ENCODE data around the gene DPYSL3.

Gene DPYSL3

DNA sequence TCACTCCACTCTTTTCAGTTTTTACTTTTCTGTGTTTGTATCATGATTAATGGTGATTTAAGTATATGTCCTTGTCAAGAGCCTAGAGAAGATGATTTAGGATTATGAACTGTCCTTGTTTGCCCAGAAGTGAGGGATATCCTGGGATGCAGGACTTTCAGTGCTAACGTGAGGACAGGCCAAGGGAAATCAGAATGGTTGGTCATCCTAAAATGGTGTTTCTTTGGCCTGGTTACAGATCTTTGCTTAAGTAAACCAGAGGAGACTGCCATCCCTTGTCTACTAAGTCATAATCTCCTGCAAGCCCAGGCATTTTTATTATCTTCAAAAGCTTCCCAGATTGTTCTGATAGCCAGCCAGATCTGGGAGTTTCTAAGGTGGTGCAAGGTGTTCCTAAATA is 22.3 kb upstream of the DPYSL3 start:
- Histone ChIP-seq H3K36me3 (ENCODE audit: low read length) (no peaks in the 10 kb centered on the region), H3F3A (ENCODE audit: insufficient read depth) (no peaks in the 10 kb centered on the region), H3K27me3 (ENCODE audit: low read length) (no peaks in the 10 kb centered on the region), H3K27ac (ENCODE audit: low read depth, low read length) (no peak overlapping the region), H2AFZ (ENCODE audit: low read depth, low read length, severe bottlenecking) (no peak overlapping the region), H3K4me2 (ENCODE audit: low read depth, low read length, poor library complexity, severe bottlenecking) (no peak overlapping the region), H3K9ac (ENCODE audit: low read length) (no peak overlapping the region), H4K20me1 (ENCODE audit: low read depth, low read length) (no peaks in the 10 kb centered on the region), H3K79me2 (ENCODE audit: insufficient read depth, low read length) (no peaks in the 10 kb centered on the region), H3K9me2 (replicated peaks; ENCODE audit: insufficient read depth, low read length) (no peaks in the 10 kb centered on the region), H3K4me3 (ENCODE audit: insufficient read depth, low read length, poor library complexity, severe bottlenecking) (no peak overlapping the region), H3K9me3 (ENCODE audit: insufficient read depth, low read length) (no peaks in the 10 kb centered on the region)
- no peak for TF ChIP-seq CTCF (IDR thresholded peaks at IDR 0.05; ENCODE audit: insufficient read depth, low read length, poor library complexity, severe bottlenecking)
- no peak for TF ChIP-seq EZH2phosphoT487 (conservative IDR thresholded peaks at IDR 0.05; ENCODE audit: low read length)

DNA sequence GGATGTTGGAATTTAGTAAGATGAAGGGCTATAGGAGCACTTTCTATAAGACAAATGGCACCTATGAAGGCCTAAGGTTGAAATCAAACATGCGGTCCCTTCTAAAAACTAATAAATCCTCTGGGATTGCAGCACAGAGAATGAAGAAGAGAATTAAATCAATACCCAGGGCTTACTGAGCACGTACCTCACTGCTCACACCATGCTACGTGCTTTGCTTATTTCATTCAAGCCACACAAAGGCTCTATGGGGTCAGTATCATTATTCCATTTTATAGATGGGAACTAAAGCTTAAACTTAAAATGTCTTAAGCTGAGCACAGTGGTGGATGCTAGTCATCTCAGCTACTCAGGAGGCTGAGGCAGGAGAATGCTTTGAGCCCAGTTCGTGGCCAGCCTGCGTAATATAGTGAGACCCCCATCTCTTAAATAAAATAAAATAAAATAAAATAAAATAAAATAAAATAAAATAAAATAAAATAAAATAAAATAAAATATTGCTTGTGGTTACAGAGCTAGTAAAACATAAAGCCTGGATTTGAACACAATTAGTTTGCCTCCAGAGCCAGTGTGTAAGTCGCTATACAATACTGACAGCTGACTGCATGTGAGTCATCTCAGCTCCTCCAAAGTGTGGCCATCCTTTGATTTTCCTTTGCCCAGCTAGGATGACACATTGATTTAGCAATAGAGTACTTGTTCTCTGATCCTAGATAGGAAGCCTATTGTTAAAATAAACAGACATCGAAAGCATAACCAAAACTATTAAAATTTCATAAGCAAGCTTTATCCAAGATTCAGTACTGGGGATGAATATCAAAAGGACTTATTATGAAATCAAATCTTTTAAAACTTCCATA is 20.9 kb upstream of the DPYSL3 start:
- Histone ChIP-seq H3F3A (ENCODE audit: insufficient read depth) (no peaks in the 10 kb centered on the region), H3K36me3 (ENCODE audit: low read length) (no peaks in the 10 kb centered on the region), H4K20me1 (ENCODE audit: low read depth, low read length) (no peaks in the 10 kb centered on the region), H3K27me3 (ENCODE audit: low read length) (no peaks in the 10 kb centered on the region), H3K27ac (ENCODE audit: low read depth, low read length) (no peak overlapping the region), H3K4me2 (ENCODE audit: low read depth, low read length, poor library complexity, severe bottlenecking) (no peak overlapping the region), H3K4me3 (ENCODE audit: insufficient read depth, low read length, poor library complexity, severe bottlenecking) (no peak overlapping the region), H3K79me2 (ENCODE audit: insufficient read depth, low read length) (no peaks in the 10 kb centered on the region), H3K9me2 (replicated peaks; ENCODE audit: insufficient read depth, low read length) (no peaks in the 10 kb centered on the region), H3K9ac (ENCODE audit: low read length) (no peak overlapping the region), H3K9me3 (ENCODE audit: insufficient read depth, low read length) (no peaks in the 10 kb centered on the region), H2AFZ (ENCODE audit: low read depth, low read length, severe bottlenecking) (no peak overlapping the region)
- TF ChIP-seq CTCF (IDR thresholded peaks at IDR 0.05; ENCODE audit: insufficient read depth, low read length, poor library complexity, severe bottlenecking) (no peak), EZH2phosphoT487 (conservative IDR thresholded peaks at IDR 0.05; ENCODE audit: low read length) (no peak)

GRCh38 chr5:147523069-147523468 is 13.2 kb upstream of the DPYSL3 start:
- Histone ChIP-seq H3K79me2 (ENCODE audit: insufficient read depth, low read length) (no peaks in the 10 kb centered on the region), H4K20me1 (ENCODE audit: low read depth, low read length) (no peaks in the 10 kb centered on the region), H3K9me3 (ENCODE audit: insufficient read depth, low read length) (no peaks in the 10 kb centered on the region), H3K4me2 (ENCODE audit: low read depth, low read length, poor library complexity, severe bottlenecking) (no peak overlapping the region), H3F3A (ENCODE audit: insufficient read depth) (no peaks in the 10 kb centered on the region), H3K9me2 (replicated peaks; ENCODE audit: insufficient read depth, low read length) (no peaks in the 10 kb centered on the region), H3K9ac (ENCODE audit: low read length) (no peak overlapping the region), H2AFZ (ENCODE audit: low read depth, low read length, severe bottlenecking) (no peak overlapping the region), H3K27me3 (ENCODE audit: low read length) (no peaks in the 10 kb centered on the region), H3K4me3 (ENCODE audit: insufficient read depth, low read length, poor library complexity, severe bottlenecking) (no peak overlapping the region), H3K36me3 (ENCODE audit: low read length) (no peaks in the 10 kb centered on the region), H3K27ac (ENCODE audit: low read depth, low read length) (no peak overlapping the region)
- no peak for TF ChIP-seq CTCF (IDR thresholded peaks at IDR 0.05; ENCODE audit: insufficient read depth, low read length, poor library complexity, severe bottlenecking)
- no peak for TF ChIP-seq EZH2phosphoT487 (conservative IDR thresholded peaks at IDR 0.05; ENCODE audit: low read length)

All from SU-DHL-6 (cell line).